ENCODE data around the gene LRMDA. TPM values are rescaled to one million over a fixed set of nuclear protein-coding genes. Genes with fewer than 3 reads are reported as not detected.
A peak's percentile ranks its signal among the peaks of the same experiment; 100 is the strongest.

LRMDA gene
- total RNA-seq, 4 donors from 2014 or later = 12.0 to 15.9 (median 13.9) TPM

DNA sequence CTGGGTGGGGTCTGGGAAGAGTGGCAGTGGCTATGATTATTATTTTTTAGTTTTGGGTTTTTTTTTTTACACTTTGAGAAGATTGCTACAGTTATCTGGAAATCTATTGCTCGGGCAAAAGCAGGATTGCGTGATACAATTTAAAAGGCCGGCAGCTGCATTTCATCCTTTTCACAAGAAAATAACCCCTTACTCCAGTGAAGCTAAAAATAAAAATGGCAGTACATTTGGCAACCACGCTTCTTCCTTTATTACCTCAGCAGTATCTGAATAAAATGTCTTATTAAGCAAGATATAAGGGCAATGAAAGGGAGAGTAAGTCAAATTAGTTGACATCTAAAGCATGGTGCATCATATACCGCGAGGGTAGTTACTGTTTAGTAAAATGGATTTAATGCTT, 496.8 kb downstream of the LRMDA start:
- no peak for DNase-seq (ENCODE audit: low spot score)
- no peak for ATAC-seq (ENCODE audit: low FRiP score)
- TF ChIP-seq, protein P1, sequence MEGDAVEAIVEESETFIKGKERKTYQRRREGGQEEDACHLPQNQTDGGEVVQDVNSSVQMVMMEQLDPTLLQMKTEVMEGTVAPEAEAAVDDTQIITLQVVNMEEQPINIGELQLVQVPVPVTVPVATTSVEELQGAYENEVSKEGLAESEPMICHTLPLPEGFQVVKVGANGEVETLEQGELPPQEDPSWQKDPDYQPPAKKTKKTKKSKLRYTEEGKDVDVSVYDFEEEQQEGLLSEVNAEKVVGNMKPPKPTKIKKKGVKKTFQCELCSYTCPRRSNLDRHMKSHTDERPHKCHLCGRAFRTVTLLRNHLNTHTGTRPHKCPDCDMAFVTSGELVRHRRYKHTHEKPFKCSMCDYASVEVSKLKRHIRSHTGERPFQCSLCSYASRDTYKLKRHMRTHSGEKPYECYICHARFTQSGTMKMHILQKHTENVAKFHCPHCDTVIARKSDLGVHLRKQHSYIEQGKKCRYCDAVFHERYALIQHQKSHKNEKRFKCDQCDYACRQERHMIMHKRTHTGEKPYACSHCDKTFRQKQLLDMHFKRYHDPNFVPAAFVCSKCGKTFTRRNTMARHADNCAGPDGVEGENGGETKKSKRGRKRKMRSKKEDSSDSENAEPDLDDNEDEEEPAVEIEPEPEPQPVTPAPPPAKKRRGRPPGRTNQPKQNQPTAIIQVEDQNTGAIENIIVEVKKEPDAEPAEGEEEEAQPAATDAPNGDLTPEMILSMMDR (IDR thresholded peaks at IDR 0.05) = no peak

- TF ChIP-seq, protein P1 (IDR thresholded peaks at IDR 0.05) = no peak
- DNase-seq (ENCODE audit: low spot score) = no peak
- ATAC-seq (ENCODE audit: low FRiP score) = no peak
Observed at GRCh38 chr10:75929630-75930161, 498.3 kb downstream of the LRMDA start.

GRCh38 chr10:75932921-75933320, 501.5 kb downstream of the LRMDA start:
- DNase-seq (ENCODE audit: low spot score) (no peak), ATAC-seq (ENCODE audit: low FRiP score) (no peak)
- TF ChIP-seq, protein P1 (IDR thresholded peaks at IDR 0.05) = no peak

DNA sequence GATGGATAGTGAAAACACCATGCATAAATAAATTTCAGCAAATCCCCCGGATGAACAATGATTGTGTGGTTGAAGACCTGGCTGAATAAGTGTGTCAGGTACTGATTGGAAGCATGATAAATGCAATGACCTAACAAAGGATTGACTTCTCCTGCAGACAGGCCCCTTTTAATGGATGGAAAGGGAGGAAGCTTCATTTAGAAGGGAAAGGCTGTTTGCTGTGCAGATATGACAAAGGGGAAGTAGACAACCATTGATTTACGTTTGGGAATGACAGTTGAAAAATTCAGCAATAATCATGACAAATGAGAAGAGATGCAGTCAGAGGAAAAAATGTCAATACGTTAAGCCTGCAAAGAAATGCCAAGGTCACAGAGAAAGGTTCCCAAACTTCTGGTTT, 503.8 kb downstream of the LRMDA start:
- no peak for ATAC-seq (ENCODE audit: low FRiP score)
- DNase-seq (ENCODE audit: low spot score) = no peak
- TF ChIP-seq, protein P1 (IDR thresholded peaks at IDR 0.05) = no peak

- ATAC-seq (ENCODE audit: low FRiP score) = no peak
- TF ChIP-seq, protein P1 (IDR thresholded peaks at IDR 0.05) = no peak
- DNase-seq (ENCODE audit: low spot score) = no peak
Observed at GRCh38 chr10:75935650-75936400, 504.4 kb downstream of the LRMDA start.

GRCh38 chr10:75936841-75937240, 505.4 kb downstream of the LRMDA start:
- ATAC-seq (ENCODE audit: low FRiP score) (peak; percentile 42), DNase-seq (ENCODE audit: low spot score) (no peak)
- TF ChIP-seq, protein P1 (IDR thresholded peaks at IDR 0.05) = no peak

GRCh38 chr10:75937823-75938222, 506.4 kb downstream of the LRMDA start:
- TF ChIP-seq, protein P1 (IDR thresholded peaks at IDR 0.05) = no peak
- no peak for ATAC-seq (ENCODE audit: low FRiP score)
- no peak for DNase-seq (ENCODE audit: low spot score)

Data from omental fat pad (tissue), 4 donors.